GM23248 (cell line): ENCODE data around the gene FHAD1.

ENCODE experiments used
- EZH2 ChIP-seq: fragments of 200-600 bp; sonication (generic); IDR thresholded peaks from 2 replicates; pipeline ENCODE4 v1.6.1; 2018; ENCODE audit warnings: antibody characterized with exemption, mild to moderate bottlenecking; ENCODE audit not compliant: insufficient read depth, poor library complexity, severe bottlenecking
- EZH2phosphoT487 ChIP-seq: fragments of 200-600 bp; sonication (generic); IDR thresholded peaks from 2 replicates; pipeline ENCODE4 v1.6.1; 2018; ENCODE audit warnings: antibody characterized with exemption, moderate library complexity, mild to moderate bottlenecking, low read depth; ENCODE audit not compliant: insufficient read depth

- no peak for TF ChIP-seq EZH2phosphoT487
- TF ChIP-seq EZH2, result no peak
Observed at GRCh38 chr1:15403962-15404580, 157.0 kb downstream of the FHAD1 start.
